Endothelial cell (in vitro differentiated cells): Measurements from ENCODE around the gene ARHGAP24. TPM values are rescaled to one million over a fixed set of nuclear protein-coding genes. Genes with fewer than 3 reads are reported as not detected.

Experiments used
- DNase-seq: peaks from one replicate; pipeline ENCODE4 v3.0.0; 2021; ENCODE audit warnings: low spot score
- H3K27ac Mint-ChIP-seq: one replicate; pipeline ENCODE4 v1.8.0; 2021; ENCODE audit warnings: mixed read lengths, inconsistent platforms; ENCODE audit not compliant: unreplicated experiment
- H3K27me3 Mint-ChIP-seq: one replicate; pipeline ENCODE4 v1.8.0; 2021; ENCODE audit warnings: mild to moderate bottlenecking, moderate library complexity, mixed read lengths, inconsistent platforms; ENCODE audit not compliant: unreplicated experiment
- H3K36me3 Mint-ChIP-seq: one replicate; pipeline ENCODE4 v1.8.0; 2021; ENCODE audit warnings: mild to moderate bottlenecking, low read depth, mixed read lengths, inconsistent platforms; ENCODE audit not compliant: unreplicated experiment
- H3K4me1 Mint-ChIP-seq: one replicate; pipeline ENCODE4 v1.8.0; 2021; ENCODE audit warnings: mild to moderate bottlenecking, mixed read lengths, inconsistent platforms; ENCODE audit not compliant: unreplicated experiment
- H3K4me3 Mint-ChIP-seq: one replicate; pipeline ENCODE4 v1.8.0; 2021; ENCODE audit warnings: mild to moderate bottlenecking, mixed read lengths, inconsistent platforms; ENCODE audit not compliant: unreplicated experiment
- H3K9me3 Mint-ChIP-seq: one replicate; pipeline ENCODE4 v1.8.0; 2021; ENCODE audit warnings: mixed read lengths, inconsistent platforms; ENCODE audit not compliant: unreplicated experiment
- CTCF ChIP-seq: fragments of 200-600 bp; sonication (generic); IDR thresholded peaks from one replicate; pipeline ENCODE4 v1.5.0; 2021; ENCODE audit warnings: antibody characterized with exemption; ENCODE audit not compliant: unreplicated experiment
- total RNA-seq: library from RNA; stranded (reverse); fragmentation: NEBNext Ultra II Directional; extraction: Animal tissue kit (Norgen Biotek cat#: 25700); gene quantifications from one replicate; pipeline ENCODE4 v1.2.1, GENCODE V29; 2021; ENCODE audit not compliant: unreplicated experiment

ARHGAP24 gene
- total RNA-seq, 1 donor from 2014 or later: 5.0 TPM

- no peak for DNase-seq
- TF ChIP-seq CTCF: no peak
- H3K4me3 Mint-ChIP-seq: no peak overlapping the region
- H3K9me3 Mint-ChIP-seq: no peaks in the 10 kb centered on the region
- H3K4me1 Mint-ChIP-seq: peaks cover 26% of the 10 kb centered on the region
- H3K27ac Mint-ChIP-seq: no peak overlapping the region
- H3K27me3 Mint-ChIP-seq: no peaks in the 10 kb centered on the region
- H3K36me3 Mint-ChIP-seq: no peaks in the 10 kb centered on the region
Measured at GRCh38 chr4:85772470-85772869, 297.5 kb downstream of the ARHGAP24 start.

DNA sequence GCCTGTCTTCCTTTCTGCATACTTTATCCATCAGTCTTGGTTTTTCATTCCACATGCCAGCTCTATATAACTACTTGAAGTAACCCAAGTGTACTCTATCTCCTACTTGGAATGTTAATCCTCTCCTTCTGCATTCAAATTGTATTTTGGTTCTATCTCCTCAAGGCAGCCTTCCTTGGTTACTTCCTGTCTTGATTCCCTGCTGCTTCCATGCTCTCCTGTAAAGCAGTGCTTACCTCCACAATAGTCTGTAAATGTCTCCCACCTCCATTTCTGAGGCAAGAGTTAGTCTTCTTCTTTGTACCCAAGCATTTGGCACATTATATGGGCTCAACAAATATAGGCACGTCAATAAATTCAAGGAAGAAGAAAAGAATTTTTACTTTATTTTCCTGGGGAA is 298.4 kb downstream of the ARHGAP24 start:
- Mint-ChIP-seq H3K27me3 (no peaks in the 10 kb centered on the region), H3K27ac (peak overlapping the region; percentile 14), H3K4me1 (peaks cover 27% of the 10 kb centered on the region), H3K9me3 (no peaks in the 10 kb centered on the region), H3K36me3 (no peaks in the 10 kb centered on the region), H3K4me3 (no peak overlapping the region)
- no peak for DNase-seq
- TF ChIP-seq CTCF: no peak

DNA sequence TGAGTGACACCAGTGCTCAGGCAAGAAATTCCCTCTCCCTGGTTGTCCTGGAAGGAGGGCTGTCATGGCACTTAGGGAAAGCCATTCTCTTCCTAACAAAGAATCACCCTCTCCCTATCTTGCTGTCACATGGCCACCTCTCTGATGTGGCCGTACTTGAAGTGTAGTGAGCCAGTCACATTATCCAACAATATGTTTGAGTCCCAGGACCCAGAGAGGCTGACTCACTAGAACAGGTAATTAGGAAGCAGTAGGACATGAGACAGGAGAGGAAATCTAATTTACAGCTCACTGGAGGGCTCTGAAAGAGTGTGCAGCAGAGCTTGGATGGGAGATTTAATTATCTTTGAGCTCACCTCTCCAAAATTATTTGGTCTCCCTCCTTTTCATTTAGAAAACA is 299.1 kb downstream of the ARHGAP24 start:
- Mint-ChIP-seq H3K4me3 (no peak overlapping the region), H3K36me3 (no peaks in the 10 kb centered on the region), H3K27ac (peak overlapping the region; percentile 67), H3K9me3 (no peaks in the 10 kb centered on the region), H3K4me1 (peaks cover 29% of the 10 kb centered on the region), H3K27me3 (no peaks in the 10 kb centered on the region)
- DNase-seq: no peak
- no peak for TF ChIP-seq CTCF

DNA sequence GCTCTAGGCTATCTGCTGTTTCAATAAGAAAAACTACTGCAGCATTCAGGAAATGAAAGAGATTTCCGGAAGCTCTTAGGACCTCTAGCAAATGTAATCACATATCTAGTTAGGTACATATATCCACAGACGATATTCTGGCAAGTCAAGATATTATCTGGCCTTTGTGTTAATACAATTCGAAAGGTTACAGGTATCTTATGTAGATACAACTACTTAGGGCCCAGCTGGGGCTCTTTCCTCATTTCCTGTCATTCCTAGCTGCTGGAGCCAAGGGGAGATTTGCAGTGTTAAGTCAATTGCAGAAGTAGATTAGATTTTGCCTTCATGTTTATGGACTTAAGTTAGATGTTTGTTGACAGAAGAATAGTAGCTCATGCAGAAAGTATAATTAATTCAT is 299.5 kb downstream of the ARHGAP24 start:
- no peak for DNase-seq
- Mint-ChIP-seq H3K27me3 (no peaks in the 10 kb centered on the region), H3K36me3 (no peaks in the 10 kb centered on the region), H3K27ac (no peak overlapping the region), H3K4me3 (no peak overlapping the region), H3K4me1 (peaks cover 31% of the 10 kb centered on the region), H3K9me3 (no peaks in the 10 kb centered on the region)
- no peak for TF ChIP-seq CTCF

- TF ChIP-seq CTCF: no peak
Measured at GRCh38 chr4:85776096-85776495, 301.1 kb downstream of the ARHGAP24 start.

More at GRCh38 chr4:85776096-85776495, 301.1 kb downstream of the ARHGAP24 start:
- H3K4me1 Mint-ChIP-seq: peaks cover 31% of the 10 kb centered on the region
- no peaks in the 10 kb centered on the region for H3K27me3 Mint-ChIP-seq
- no peak for DNase-seq
- no peak overlapping the region for H3K4me3 Mint-ChIP-seq
- no peak overlapping the region for H3K27ac Mint-ChIP-seq
- no peaks in the 10 kb centered on the region for H3K9me3 Mint-ChIP-seq
- no peaks in the 10 kb centered on the region for H3K36me3 Mint-ChIP-seq
